GM18499 (cell line): ENCODE results near the gene COL18A1.

ENCODE experiments used
- ATAC-seq: cut with Tn5 transposase; IDR thresholded peaks from one replicate; pipeline ENCODE4 v1.9.1; 2021; ENCODE audit warnings: moderate number of reproducible peaks; ENCODE audit not compliant: insufficient read depth, unreplicated experiment

Gene COL18A1

GRCh38 chr21:45485686-45486442 is 80.9 kb downstream of the COL18A1 start:
- no peak for ATAC-seq

DNA sequence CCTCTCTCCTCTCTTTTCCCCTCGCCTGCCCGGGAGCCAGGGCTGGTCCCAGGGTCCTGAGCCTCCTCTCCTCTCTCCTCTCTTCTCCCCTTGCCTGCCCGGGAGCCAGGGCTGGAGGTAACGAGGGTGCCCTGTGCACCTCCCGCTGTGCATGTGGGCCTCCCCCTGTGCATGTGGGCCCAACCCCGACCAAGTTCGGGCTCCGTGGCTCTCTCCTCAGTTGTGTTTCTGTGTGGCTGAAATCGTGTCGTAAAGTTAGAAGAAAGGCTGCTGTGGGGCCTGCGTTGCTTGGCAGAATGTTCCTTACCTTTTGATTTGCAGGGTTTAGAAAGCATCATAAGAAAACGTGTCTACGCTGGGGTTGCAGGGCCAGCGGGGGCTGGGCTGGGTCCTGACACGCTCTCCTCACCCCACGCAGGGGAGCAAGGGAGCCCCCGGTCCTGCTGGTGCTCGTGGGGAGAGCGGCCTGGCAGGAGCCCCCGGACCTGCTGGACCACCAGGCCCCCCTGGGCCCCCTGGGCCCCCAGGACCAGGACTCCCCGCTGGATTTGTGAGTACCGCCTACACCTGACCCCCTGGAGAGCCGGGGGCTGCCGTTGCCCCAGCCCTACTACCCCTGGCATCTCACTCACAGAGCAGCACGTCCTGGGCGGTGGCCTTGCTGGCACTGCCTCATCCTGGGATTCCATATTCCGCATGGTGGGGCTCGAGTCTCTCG is 81.6 kb downstream of the COL18A1 start:
- ATAC-seq, result no peak

DNA sequence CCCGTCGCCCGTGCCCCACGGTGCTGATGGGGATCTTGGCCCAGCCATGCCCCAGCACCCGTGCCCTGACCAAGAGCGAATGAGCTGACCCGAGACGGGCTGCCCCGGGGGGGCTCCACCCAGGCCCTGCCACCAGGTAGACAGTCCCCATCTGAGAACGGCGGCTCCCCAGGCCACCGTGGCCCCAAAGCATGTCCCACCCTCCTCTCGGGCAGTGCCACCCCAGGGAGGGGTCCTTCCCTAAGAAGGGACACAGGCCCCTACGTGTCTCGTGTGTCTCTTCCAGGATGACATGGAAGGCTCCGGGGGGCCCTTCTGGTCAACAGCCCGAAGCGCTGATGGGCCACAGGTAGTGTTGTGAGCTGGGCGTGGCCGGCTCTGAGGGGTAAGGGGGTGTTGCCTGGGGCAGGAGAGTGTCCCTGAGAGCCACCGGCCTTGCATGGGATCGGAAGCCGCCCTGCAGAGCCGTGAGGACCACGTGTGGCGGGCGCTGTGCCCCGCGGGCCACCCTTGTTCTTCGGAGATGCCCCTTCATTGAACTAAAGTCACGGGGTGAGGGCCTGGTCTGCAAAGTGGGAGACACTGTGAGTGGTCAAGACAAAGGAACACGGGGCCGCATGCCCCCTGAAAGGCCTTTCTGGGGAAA is 82.3 kb downstream of the COL18A1 start:
- no peak for ATAC-seq

DNA sequence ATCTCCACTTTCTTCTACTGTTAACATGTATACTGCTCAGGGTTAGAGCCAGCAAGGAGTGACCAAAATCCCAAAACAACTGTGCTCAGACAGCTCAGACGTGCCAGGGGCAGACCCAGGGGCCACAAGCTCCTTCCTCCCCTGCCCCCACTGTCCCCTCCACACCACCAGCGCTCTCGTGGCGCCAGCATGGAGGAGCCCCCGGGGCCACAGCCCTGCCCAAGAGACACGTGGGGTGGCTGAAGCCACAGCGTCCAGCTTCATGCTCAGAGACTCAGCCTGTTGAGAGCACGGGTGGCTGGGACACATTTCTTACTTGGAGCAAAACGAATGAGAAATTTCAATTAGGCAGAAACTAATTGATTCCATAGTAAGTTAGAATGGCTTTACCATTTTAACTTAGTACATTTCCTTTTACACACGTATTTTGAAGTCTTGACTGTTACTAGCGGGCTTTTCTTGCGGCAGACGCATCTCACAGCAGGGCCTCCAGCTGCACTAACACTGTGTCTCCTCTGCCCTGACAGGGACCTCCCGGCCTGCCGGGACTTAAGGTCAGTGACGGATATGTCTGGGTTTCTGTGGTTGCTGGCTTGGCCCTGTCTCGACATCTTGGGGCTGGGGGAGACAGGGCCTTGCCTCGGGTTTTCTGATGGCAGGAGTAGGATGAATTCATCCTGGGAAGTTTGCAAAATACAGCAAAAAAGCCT is 83.1 kb downstream of the COL18A1 start:
- no peak for ATAC-seq

GRCh38 chr21:45488931-45489721 is 84.2 kb downstream of the COL18A1 start:
- no peak for ATAC-seq

DNA sequence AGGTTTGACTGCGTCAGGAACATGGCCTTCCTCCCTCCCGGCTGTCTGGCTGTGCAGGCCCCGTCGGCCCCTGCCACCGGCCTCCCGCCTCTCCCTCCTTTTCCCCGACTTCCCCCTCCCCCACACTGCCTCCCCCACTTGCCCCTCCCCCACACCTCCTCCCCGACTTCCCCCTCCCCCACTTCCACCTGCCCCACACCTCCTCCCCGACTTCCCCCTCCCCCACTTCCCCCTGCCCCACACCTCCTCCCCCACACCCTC is 84.7 kb downstream of the COL18A1 start:
- no peak for ATAC-seq

DNA sequence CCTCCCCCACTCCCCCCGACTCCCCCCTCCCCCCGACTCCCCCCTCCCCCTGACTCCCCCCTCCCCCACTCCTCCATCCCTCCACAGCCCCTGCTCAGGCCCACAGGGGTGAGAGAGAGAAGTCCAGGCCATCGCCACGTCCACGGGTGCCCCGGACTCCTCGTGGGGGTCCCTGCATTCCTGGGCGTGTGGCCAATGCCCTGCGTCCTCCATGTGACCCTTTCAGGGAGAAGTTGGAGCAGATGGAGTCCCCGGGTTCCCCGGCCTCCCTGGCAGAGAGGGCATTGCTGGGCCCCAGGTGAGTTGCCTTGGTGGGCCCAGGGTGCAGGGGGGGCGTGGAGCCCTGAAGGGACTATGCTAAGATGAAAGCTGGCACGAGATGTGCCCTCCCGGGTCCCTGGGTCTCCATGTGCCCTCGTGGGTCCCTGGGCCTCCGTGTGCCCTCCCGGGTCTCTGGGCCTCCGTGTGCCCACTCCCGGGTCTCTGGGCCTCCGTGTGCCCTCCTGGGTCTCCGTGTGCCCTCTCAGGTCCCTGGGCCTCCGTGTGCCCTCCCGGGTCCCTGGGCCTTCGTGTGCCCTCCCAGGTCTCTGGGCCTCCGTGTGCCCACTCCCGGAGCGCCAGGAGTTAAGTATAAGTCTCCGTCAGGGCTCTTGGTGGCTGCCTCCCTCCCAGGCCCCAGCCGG is 85.2 kb downstream of the COL18A1 start:
- ATAC-seq, result no peak

DNA sequence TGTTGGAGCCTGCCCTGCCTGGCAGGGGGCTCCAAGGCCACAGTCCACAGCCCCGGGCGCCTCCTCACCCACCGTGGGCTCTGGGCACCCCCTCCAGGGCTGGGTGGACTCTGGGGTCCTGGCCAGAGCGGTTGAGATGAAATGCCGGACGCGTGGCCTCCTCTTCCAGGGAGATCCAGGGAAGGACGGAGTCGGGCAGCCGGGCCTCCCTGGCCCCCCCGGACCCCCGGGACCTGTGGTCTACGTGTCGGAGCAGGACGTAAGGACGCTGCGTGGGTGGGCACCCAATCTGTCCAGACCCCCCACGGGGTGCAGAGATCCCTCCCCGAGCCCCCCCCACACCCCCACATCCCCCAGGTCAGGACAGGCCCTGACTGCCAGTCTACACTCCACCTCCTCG is 86.1 kb downstream of the COL18A1 start:
- no peak for ATAC-seq

GRCh38 chr21:45491623-45492022 is 86.7 kb downstream of the COL18A1 start:
- no peak for ATAC-seq

DNA sequence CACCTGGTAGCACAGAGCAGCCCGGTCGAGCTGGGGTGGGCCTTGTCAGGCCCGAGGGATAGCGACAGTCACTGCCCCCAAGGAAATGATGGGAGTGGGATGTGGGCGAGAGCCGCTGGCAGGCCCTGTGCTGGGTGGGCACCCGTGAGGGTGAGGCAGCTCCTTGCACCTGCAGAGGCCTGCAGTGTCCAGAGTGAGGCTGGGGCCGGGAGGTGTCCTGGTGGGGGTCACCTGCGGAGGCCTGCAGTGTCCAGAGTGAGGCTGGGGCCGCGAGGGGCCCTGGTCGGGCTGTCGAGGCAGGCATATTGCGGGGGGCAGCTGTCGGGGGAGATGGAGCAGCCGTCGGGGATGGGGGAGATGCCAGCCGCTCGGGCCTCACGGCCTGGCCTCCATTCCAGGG is 87.8 kb downstream of the COL18A1 start:
- ATAC-seq, result no peak

DNA sequence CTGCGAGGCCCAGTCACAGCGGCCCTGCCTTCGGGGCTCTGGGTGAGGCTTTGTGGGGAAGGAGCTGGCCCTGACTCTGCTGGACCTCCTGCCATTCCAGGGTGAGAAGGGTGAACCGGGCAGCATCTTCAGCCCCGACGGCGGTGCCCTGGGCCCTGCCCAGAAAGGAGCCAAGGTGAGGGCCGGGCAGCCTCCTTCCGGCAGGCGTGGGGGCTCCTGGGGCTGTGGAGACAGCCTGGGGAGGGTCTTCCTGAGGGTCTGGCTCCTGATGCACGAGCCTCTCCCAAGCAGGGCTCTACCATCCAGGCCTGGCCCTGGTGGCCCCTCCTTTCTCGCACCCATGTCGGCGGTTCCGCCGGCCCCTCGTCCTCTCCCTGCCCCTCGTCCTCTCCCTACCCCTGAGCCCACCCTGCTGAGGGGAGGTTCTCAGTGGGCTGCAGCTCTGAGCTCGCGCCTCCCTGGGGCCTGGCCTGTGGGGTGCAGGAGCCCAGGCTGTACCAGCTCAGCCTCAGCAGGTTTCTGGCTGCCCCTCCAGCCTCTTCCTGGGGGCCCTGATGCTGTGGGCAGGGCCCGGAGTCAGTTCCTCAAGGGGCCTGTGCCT is 88.5 kb downstream of the COL18A1 start:
- ATAC-seq, result no peak

- ATAC-seq, result no peak
Observed at GRCh38 chr21:45494135-45494850, 89.3 kb downstream of the COL18A1 start.

GRCh38 chr21:45494851-45495680 is 90.1 kb downstream of the COL18A1 start:
- ATAC-seq, result no peak

DNA sequence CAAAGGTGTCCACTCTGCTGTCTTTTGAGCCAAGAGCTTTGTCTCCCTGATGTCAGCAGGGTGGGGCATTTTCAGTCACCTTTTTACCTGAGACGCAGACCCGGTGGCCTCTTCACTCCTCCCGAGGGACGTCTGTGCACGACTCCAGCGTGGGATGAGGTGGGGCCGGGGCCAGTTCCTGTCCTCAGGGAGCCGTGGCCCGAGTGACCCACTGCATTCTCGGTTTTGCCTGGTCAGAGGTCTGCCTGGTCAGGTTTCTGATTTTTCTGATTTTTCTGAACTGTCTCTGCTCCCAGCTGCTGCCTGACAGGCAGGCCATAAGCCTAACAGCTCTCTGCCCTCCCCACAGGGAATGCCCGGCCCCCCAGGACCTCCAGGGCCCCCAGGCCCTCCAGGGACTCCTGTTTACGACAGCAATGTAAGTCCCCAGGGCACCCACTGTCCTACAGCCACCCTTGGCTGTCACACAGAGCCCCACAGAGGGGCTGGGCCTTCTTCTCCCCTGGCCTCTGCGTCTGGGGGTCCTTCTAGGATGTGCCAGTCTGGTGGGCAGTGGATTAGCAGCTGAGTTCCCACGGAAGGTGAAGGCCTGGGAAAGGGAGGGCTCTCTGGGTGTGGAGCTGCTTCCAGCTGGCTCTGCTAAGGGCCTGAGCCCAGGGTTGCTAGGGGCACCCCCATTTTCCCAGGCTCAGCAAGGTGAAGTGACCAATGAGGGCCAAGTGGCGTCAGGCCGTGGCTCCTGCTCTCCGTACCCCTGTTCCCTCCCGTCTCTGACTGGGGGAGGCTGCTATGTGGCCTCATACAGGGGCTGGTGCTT is 91.4 kb downstream of the COL18A1 start:
- ATAC-seq, result no peak

DNA sequence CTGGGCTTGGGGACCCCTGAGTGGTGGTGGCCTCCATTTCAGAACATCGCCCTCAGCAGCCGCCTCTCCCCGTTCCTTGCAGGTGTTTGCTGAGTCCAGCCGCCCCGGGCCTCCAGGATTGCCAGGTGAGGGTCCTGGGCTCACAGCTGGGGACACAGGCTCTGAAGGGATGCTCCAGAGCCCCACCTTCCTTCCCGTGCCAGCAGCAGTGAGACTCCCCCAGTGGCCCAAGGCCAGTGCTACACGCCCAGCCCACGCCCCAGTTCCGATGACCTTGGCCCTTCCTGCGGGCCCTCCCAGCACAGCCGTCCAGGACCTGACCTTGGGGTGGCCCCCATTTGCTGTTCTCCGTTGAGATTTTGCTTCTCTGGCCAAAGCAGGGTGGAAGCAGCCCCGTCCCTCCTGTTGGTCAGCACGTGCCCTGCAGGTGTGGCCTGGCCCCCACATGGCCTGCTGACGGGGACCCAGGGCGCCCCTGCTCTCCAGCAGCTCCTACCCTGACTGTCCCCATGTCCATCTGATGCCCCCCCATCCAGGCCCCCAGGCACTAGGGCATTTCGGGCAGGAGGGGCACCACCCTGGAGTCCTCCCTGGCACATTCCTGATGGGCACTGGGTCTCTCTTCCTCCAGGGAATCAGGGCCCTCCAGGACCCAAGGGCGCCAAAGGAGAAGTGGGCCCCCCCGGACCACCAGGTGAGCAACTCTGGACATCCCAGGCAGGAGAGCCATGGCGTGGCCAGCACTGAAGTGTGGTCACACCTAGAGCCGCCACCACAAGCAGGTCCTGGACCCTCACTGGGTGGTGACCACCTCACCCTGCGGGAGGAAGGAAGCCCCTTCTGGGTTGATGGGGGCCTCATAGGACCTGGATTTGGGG is 92.2 kb downstream of the COL18A1 start:
- ATAC-seq, result no peak
